Bronchial epithelial cell (primary cell): ENCODE data around the gene RPL19. TPM values are rescaled to one million over a fixed set of nuclear protein-coding genes. Genes with fewer than 3 reads are reported as not detected.
"Not testable (repeated sequence)": the region's sequence is repeated elsewhere in the genome, so short reads cannot be mapped to it uniquely, and the experiment has no call there.

ENCODE experiments used
- DNase-seq: peaks from one replicate; pipeline ENCODE4 v3.0.0-alpha.2; 2010; ENCODE audit warnings: low read depth
- FAIRE-seq: peaks from 2 replicates; lab custom pipeline; 2011; peaks lifted over from hg19 to GRCh38; lab: Jason Lieb, UNC
- H3K27me3 ChIP-seq: 2 replicates; pipeline ENCODE4 v1.5.1; 2011; ENCODE audit warnings: low read length; ENCODE audit not compliant: control insufficient read depth, insufficient read depth
- H3K36me3 ChIP-seq: 2 replicates; pipeline ENCODE4 v1.5.1; 2011; ENCODE audit warnings: low read length; ENCODE audit not compliant: control insufficient read depth, insufficient read depth
- H3K4me3 ChIP-seq: 2 replicates; pipeline ENCODE4 v1.5.1; 2011; ENCODE audit warnings: mild to moderate bottlenecking, low read depth, low read length, control low read depth
- CTCF ChIP-seq: IDR thresholded peaks from 2 replicates; pipeline ENCODE4 v1.5.1; 2011; ENCODE audit warnings: mild to moderate bottlenecking, moderate library complexity, low read length, control low read depth, inconsistent platforms; ENCODE audit not compliant: insufficient read depth, severe bottlenecking
- total RNA-seq: library from RNA; depleted of rRNA; stranded (reverse); fragments of >200 nt; gene quantifications from 2 replicates; pipeline ENCODE4 v1.2.1, GENCODE V29; 2014

RPL19 gene
- total RNA-seq, 1 donor from 2014 or later = 3,067 TPM

DNA sequence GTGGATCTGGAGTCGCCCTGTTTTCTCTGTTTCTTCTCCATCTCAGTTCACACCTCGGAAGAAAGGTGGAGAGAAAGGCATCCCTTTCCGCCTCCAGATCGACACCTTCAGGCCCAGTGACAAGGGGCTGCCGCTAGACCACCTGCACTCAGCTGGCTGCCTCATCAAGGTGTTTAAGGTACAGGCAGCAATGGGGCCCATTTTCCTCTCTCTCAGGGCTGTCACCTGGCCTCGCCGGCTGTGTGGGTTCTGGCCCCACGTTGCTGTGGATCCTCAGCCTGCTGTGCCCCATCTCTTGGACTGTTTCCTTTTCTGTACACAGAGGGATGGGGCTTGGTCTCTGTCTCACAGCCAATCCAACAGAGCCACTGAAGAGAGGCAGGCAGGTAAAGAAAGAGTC is 43.1 kb downstream of the RPL19 start:
- H3K4me3 ChIP-seq = no peak overlapping the region
- DNase-seq = no peak
- TF ChIP-seq CTCF = no peak
- FAIRE-seq = no peak
- no peaks in the 10 kb centered on the region for H3K27me3 ChIP-seq
- no peaks in the 10 kb centered on the region for H3K36me3 ChIP-seq

DNA sequence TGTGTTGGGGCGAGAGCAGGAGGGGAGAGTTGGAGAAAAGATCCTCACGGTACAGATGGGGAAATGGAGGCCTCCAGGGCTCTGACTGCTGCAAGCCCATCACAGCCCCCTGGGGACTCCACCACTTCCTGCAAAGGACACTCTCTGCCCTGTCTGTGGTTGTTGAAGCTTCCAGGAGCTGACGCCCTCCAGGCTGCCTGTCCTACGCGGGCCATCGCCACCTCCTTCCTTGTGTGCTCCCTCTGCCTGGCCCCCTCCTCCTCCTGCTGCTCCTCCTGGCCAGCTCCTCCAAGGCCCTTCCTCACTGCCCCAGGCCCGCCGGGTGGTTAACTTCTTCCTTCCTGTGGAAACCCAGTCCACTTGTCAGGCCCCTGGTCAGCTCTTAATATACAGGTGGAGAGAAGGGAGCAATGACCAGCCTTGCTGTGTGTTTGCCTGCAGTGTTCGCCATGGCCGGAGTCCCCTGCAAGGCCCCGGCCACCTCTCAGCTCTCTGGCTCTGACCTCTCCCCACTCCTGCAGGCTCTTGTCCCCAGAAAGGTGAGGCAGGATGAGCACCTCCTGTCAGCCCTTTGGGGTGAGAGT is 44.0 kb downstream of the RPL19 start:
- Histone ChIP-seq H3K4me3 (no peak overlapping the region), H3K27me3 (no peaks in the 10 kb centered on the region), H3K36me3 (no peaks in the 10 kb centered on the region)
- TF ChIP-seq CTCF = no peak
- DNase-seq (no peak), FAIRE-seq (no peak)

DNA sequence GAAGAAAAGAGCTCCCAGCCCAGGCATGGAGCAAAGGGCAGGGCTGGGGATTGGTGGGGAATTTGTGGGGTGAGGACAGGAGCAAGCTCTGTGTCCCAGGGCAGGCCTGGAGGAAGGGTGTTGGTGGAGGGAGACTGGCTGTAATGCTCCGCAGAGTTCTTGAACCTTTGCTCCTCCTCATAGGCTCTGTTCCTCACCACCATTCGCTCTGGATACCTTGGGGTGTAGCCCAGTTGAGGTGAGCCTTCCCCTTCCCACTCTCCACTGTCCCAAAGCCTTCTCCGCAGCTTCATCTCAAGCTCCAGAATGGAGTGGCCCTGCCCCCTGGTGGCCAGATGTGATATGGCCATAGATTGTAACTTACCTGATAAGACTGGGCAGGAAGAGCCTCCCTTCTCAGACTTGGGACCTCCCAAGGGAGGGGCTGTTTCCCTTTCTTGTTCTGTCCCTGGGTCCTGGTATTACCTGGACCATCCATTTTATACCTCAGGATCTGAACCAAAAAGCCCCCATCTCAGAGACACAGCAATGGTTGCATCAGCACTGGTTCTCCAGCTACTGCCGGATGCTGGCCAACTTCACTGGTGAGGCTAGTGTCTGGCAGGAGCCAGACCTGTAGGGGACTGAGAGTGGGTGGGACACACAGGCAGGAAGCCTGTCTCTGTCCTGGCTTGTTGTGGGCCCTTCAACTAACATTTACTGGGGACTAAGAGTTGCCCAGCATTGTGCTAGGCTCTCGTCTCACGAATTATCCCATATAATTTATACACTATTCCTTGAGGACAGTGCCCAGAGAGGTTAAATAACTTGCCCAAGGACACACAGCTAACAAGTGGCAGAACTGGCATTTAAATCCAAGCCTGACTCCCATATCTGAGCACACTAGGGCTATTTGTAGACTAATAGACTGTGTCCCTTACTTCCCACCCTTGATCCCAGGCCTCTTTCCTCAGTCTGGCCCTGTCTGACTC is 44.8 kb downstream of the RPL19 start:
- DNase-seq (peak; percentile 76), FAIRE-seq (peak; percentile 70)
- no peaks in the 10 kb centered on the region for H3K36me3 ChIP-seq
- peak; percentile 90 for TF ChIP-seq CTCF
- H3K4me3 ChIP-seq = no peak overlapping the region
- no peaks in the 10 kb centered on the region for H3K27me3 ChIP-seq

DNA sequence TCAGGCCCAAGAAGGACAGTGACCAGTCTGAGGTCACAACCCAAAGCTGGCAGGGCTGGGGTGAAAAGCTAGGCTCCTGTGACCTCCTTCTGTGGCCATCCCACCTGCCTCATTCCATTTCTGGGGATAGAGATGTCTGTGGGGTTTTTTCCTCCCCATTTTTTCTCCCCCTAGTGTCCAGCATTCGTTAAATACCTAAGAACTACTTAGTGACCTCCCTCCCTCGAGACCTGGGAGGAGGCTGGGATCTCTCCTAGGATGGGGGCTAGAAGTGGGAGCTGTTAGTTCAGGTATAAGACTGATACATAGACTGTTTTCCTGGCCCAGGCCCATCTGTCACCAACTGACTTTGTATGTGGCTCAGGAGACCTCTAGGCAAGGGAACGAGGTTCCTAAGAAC is 46.2 kb downstream of the RPL19 start:
- no peaks in the 10 kb centered on the region for H3K36me3 ChIP-seq
- no peak for FAIRE-seq

DNA sequence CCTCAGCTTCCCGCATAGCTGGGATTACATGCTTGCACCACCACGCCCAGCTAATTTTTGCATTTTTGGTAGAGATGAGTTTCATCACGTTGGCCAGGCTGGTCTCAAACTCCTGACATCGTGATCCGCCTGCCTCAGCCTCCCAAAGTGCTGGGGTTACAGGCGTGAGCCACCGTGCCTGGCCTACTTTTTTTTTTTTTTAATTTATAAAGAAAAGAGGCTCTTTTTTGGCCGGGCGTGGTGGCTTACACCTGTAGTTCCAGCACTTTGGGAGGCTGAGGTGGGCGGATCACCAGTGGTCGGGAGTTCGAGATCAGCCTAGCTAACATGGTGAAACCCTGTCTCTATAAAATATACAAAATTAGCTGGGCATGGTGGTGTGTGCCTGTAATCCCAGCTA is 50.0 kb downstream of the RPL19 start:
- DNase-seq, H3K27me3 ChIP-seq, FAIRE-seq, H3K36me3 ChIP-seq, H3K4me3 ChIP-seq: not testable (repeated sequence)

More for the DNA sequence above, 46.2 kb downstream of the RPL19 start:
- Histone ChIP-seq H3K4me3 (no peak overlapping the region), H3K27me3 (no peaks in the 10 kb centered on the region)
- no peak for DNase-seq
- TF ChIP-seq CTCF = peak; percentile 11

GRCh38 chr17:39251997-39252396 is 51.9 kb downstream of the RPL19 start:
- DNase-seq = no peak
- H3K36me3 ChIP-seq = no peaks in the 10 kb centered on the region
- H3K27me3 ChIP-seq = no peaks in the 10 kb centered on the region
- H3K4me3 ChIP-seq = no peak overlapping the region
- FAIRE-seq = no peak
- no peak for TF ChIP-seq CTCF
